NCI-H345 treated with DMSO at 0.1 percent for 48 hours (cell line): Measurements from ENCODE around the gene AUTS2.
"Not testable (repeated sequence)": the region's sequence is repeated elsewhere in the genome, so short reads cannot be mapped to it uniquely, and the experiment has no call there.

Experiments
- DNase-seq: peaks from one replicate; lab custom pipeline; 2025; ENCODE audit not compliant: unreplicated experiment; lab: John Stamatoyannopoulos, UW

The AUTS2 gene

DNA sequence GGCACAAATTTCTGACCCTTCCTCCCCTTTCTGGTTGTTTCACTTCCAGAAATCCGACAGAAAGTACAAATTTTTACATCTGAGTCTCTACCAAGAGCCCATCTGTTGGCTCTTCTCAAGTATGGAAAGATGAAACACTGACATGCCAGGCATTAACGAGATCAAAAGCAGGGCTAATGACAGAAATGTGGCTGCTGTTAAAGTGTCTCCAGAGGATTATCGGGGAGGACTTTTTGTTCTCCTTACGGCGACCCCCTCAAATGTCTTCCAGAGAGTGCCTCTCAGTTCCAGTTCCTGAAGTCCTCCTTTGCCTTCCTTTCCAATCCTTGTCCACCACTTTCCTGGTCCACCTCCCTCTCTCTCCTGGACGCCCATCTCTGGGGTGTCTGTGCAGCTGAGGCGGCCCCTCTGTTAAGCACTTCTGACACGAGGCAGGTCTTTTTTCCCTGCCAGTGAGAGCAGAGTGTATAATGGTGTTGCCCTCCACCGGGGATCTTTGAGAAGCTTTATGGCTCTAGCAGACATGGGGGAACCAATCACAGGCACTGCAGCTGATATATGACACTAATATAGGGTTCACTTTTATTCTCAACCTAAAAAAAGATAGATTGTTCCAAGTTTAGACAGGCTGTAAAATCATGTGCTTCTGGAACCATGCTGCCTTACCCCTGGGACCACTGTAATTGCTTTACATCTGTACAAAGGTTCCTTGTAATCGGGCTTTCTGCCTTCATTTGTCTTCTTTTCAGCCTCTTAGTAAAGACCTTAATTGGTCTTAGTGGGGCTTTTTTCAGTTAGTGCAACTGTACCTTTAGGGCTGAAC, 757.1 kb downstream of the AUTS2 start:
- DNase-seq, result no peak

DNA sequence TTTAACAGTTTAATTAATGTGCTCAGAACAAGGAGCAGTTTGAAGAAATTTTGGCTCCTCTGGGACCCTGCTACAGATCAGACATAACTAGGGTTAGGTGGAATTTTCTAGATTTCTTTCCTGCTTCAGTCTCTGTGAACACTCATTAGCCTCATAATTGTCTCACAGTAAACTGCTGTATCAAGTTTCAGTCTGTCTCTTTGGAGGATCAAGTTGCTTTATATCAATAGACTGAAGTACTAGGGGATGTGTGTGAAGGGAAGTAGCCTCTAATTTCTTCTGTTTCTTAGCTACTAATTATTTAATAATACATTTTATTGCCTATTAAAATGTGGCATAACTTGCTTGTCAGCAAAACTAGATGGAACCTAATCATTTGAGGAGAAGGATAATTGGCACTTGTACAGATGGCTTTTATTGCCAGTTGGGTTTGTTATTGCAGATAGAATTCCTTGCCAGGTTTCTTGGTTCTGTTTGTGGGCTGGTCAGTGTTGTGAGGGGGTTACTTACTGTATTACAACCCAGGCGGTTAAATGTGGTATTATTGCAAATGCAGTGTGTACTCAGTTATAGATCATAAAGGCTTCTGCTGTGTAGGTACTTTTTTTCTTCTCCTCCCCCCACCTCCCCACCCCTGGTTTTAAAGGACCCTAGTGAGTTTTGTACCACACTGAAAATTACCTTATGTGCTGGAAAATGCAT, 758.0 kb downstream of the AUTS2 start:
- DNase-seq, result peak; percentile 6

DNA sequence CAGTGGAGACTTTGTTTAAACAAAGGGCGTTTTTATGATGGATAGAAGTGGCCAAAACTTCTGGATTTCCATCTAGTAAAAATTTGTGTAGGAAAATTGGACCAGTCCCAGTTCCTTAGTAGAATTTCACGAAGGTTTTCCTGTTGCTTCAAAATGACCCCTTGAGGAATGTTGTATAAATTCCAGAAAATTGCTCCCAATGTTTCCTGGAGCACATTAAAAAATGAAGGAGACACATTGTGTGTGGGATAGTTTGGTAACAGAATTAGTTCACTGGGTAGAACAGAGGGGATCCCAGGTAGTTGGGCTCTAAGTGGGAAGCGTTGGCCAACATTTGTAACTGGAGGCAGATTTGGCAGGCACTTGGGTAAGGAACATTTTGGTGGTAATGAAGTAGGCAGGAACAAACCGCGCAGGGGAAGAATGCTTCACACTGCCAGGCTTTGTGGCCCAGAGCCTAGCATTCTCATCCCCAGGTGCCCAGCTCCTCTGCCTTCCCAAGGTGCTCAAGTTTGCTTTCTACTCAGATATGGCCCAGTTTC, 758.6 kb downstream of the AUTS2 start:
- DNase-seq, result no peak

DNA sequence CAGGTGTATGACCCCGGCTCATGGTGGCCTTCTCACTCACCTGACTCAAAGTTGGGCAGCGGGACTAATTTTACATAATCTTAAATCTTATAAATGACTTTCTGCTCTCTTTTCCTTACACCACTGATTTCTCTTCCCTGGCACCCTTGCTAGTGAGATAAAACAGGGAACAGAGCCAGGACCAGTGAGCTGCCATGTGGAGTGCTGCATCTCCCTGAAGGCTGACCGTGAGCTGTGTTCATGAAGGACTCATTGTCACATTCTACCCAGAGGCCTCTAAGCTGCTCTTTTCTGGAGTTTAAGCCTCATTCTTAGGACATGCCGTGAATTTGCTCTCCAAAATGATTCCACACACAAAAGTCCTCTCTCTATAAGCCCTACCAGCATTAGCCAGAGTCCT, 762.3 kb downstream of the AUTS2 start:
- no peak for DNase-seq

DNA sequence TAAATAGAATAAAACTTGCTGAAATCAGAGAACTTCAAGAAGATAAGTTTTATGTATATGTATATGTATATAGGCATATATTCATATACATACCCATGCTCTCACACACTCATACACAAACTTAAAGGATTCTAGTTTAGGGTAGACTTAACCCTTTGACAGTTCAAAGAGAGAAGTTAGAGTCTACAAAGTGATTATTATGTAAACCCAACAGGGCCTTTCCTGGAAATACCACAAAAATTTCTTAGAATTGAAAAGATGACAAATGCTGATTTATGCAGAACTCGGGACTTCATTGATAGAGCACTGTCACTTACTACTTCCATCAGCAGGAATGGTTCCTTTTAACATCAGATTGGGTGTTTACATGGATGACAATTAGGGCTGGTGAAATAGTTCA, 763.5 kb downstream of the AUTS2 start:
- no peak for DNase-seq

DNA sequence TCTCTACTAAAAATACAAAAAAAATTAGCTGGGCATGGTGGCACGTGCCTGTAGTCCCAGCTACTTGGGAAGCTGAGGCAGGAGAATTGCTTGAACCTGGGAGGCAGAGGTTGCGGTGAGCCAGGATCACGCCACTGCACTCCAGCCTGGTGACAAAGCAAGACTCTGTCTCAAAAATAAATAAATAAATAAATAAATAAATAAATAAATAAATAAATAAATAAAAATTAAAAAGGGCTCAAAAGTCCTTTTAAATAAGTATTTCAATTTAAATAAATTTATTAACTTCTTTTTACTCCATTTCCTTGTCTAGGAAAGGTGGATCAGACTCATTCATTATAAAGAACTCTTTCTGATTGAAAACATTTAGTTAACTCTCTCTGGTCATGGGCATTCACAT, 766.1 kb downstream of the AUTS2 start:
- DNase-seq, result not testable (repeated sequence)

DNA sequence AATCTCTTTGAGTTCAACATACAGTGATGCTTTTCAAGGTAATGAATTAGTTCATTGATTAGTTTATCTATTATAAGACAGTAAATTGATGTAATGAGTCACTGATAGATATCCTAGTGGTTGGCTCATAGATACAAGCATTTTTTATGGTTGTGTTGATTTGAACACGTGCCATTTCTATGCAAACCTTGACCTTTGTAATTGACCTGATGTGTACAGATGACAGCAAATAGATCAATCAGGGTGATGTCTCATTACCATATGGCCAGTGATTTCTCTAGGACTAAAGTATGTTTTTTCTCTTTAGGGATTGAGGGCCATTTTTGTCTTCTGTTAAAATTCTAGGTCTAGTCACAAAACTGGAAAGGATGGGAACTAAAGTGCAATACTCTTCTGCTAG, 773.4 kb downstream of the AUTS2 start:
- DNase-seq, result no peak

DNA sequence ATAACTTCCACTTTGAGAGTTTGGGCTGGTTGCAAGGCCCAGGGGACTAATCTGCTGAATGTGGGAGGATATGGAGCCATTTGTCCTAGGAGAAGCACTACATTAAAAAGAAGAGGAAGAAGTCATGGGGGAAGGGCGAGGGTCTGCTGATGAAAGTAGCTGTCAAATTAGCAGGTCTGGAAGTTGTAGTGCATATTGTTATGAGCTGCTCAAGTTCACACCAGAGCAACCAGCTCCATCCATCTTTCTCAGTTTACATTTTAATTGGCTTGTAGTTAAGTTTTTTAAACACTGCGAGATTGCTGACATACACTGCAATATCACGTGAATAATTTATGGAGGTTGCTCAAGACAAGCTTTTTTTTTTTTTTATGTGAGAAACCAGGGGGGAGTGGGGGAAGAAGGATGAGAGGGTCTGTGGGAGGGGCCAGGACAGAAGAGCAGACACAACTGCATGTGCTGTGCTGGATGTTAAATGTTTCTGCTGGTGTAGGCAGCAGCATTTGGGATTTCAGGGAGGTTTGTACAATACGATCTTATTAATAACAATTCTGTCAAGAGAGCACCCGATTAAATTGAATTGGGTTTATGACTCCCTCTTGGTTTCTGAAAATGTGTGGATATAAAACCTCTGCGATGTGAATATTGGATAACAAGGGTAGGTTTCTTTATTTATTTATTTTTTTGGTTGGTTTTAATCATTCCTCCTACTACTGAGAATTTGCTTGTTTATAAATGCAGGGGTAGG, 774.7 kb downstream of the AUTS2 start:
- no peak for DNase-seq

DNA sequence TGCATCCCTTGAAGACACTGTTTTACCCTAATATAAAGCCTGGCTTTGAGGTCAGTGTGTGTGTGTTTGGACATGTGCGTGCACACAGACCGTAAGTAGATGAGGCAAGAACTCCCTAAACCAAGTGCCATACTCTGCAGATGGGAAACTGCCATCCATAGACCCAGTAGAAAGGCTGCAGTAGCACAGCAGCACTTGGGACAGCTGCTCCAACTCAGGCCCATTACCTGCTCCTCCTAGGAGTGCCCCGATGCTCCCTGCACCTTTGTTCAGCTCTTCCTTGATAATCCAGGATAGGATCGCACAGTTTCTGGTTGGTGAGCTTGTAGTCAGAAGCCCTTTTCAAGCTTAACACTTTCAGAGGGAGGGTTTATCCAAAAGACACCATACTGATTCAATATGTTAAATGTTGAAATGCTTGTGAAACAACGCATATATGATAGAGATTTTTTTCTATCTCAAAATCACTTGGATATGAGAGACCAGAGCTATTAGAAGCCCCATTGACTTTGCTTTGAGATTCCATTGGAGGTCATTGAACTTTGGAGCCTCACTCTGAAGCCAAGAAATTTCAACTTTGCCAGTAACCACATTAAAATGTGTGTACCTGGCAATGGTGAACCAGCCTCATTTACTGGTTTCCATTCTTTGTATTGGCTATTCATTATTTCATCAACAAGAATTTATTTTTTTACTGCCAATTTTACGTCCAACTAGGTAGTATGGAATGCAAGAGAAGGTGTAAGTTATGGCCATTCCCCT, 776.7 kb downstream of the AUTS2 start:
- no peak for DNase-seq

DNA sequence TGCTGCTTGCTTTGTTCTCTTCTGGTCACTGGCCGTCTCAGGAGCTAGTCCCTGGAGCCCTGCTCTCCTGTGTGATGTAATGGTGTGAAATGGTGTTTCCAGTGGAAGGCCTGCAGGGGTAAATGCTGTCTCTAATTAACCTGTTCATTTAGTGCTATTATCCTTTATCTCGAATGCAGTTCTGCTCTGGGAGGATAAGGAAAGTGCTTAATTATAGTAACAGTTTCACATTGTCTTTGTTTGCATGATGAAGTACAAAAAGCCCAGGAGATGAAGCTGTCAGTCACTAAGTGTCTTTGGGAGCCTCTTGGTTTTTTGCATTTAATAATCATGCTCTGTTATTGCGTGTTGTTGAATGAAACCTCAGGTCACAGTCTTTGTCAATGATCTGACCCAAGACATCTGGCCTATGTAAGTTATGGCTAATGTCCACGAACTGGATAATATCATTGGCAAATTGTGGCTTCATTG, 778.3 kb downstream of the AUTS2 start:
- no peak for DNase-seq

DNA sequence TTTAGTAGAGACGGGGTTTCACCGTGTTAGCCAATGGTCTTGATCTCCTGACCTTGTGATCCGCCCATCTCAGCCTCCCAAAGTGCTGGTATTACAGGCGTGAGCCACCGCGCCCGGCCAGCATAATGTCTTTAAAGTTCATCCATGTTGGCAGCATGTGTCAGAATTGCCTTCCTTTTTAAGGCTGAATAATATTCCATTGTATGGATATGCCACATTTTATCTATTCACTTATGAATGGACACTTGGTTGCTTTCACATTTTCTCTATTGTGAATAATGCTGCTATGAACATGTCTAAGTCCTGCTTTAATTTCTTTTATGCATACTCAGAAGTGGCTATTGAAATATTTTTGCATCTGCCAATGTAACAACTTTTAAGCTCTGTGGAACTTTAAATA, 779.7 kb downstream of the AUTS2 start:
- no peak for DNase-seq

DNA sequence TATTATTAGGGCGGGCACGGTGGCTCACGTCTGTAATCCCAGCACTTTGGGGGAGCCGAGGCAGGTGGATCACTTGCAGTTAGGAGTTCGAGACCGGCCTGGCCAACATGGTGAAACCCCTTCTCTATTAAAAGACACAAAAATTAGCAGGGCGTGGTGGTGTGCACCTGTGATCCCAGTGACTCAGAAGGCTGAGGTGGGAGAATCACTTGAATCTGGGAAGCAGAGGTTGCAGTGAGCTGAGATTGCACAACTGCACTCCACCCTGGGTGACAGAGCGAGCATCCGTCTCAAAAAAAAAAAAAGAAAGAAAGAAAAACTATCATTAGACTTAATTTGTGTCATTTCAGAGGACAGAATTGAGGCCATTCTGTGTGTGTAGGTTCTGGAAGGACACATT, 780.9 kb downstream of the AUTS2 start:
- DNase-seq, result no peak

DNA sequence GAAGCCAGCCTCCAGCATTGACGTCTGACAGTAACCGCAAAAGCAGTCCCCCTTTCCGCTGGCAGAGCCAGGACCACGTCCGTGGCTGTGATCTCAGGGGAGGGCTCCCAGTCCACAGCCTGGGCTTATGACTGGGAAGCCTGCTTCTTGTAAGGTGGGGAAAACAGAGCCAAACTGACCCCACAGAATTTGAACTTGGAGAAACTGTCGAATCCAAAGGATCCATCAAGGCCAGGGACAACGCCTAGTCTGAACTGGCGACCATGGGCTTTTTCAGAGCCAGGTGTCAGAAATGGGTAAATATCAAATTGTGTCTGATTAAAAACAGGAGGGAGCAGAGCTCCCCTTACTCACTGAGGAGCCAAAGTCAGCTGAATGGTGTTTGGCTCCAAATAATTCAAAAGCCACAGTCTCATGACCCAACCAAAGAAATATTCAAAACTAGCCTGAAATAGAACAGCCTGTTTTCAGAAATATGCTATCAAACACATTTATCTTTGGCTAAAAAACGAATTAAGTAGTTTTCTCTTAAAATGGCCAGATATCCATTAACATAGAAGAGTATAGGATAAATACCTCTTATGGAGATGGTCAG, 782.2 kb downstream of the AUTS2 start:
- DNase-seq, result no peak

DNA sequence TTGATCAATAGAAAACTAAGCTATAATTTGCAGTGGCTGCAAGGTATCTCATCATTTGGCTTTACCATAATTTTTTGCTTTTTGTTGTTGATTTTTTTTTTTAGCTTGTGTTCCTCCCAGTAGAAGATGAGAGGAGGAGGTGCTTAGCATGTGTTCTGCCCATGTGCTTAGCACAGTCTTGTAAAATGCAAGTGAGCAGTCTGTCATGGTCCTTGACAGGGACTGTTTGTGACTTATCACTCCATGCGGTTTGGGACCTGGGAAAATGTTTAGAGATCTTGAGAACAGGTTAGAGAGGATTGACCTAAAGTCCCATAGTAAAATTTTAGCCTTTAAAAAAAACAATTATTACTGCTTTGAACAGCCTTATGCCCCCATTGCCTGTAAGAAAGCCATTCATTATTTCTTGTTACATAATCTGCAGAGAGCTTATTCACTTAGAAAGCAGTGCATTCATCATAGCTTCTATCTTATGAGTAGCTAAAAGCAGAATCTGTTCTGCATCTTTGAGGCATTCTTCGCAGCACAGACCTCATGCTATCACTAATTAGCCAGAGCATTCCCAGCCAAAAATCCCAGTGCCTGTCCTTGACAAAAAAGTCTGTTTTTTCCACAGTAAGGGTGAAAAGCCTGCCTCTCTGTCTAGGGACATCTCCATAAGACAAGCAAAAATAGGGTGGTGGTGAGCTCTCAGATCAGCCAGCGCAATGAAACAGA, 784.9 kb downstream of the AUTS2 start:
- no peak for DNase-seq

DNA sequence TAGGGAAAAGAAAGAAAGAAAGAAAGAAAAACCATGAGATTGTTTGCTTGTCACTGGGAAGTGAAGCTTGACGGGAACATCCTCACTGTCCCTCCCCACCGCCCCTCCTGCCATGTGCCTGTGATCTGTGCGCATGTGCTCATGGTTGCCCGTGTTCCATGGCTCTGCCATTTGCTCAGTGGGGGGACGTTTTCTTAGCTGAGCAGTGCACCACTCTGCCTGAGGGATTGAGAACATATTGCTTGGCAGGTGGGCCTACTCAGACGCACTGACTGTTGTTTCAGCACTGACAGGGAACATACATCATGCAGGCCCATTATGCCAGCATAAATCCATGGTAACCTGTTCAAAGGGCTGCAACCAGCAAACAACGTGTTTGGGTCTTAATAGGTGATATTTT, 785.7 kb downstream of the AUTS2 start:
- DNase-seq, result no peak

DNA sequence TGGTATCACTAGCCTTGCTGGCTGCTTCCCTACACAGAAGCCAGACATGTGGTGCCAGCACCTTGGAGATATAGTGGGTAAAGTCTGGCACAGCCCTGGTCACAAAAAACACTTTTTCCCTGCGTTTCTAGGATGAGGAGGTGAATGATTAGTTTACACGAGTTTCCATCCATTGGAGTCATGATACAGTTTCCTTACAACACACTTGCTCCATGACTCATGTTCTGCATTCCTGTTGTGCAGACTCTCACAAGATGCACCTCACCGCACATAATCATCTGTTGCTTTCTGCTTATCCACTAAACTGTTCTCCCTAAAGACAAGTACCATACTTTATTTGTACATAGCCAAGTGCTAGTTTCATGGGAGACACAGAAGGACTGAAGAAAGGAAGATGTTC, 786.6 kb downstream of the AUTS2 start:
- DNase-seq, result no peak

DNA sequence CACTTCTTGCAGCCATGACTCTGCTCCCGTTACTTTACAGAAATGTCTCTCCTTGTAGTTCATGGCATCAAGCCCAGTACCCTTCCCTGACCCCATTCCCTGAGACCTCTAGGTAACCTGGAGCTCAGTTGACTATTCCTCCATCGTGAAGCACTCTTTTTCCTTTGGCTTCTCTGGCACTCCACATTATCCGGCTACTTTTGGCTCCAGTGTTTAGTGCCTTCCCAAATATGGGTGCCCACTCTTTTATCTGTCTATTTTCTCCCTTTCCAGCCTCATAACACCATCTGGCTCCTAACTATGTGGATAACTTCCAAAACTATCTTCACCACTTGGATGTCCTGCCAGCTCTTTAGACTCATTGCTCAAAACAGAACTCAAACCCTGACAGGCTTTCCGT, 788.9 kb downstream of the AUTS2 start:
- no peak for DNase-seq

DNA sequence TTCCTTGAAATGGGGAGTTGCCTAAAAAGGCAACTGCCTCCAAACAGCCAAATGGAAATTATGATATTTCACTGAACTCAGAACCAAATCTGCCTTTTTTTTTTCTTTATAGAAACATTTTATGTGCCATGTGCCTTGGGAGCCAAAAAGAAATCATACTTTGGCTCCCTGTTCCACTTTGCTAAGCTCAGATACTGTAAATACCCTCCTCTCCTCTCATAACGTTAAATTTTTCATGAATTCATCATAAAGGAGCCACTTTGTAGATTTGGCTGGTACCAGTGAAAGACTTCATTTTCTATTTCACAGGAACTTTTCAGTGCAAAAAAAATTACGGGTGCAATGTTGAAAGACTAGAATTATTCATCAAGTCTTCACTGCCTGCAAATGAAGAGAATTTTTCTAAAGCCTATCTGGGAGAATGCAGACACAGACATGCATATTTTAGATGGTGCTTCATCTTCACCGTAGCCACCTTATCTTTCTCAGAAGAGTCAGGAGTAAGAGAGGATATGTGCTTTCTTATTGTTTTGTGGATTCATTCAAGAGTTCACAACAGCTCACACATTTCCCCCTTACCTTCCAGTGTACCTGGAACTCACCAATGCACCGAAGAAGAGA, 791.4 kb downstream of the AUTS2 start:
- DNase-seq, result no peak

DNA sequence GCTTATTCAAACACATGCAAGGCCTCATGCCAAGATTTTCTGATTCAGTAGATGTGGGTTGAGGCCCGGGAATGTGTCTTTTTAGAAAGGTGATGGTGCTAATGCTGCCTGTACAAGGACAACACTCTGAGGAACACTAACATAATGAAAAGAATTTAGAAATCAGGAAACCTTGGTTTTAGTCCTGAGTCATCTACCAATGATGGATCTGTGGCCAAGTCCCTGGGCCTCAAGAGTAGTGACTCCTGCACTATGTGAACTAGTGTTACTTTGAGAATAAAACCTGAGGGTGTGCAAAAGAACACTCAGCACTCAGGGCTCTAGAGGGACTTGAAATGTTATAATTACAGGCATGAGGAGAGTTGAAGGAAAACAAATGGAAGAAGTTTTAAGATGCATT, 792.0 kb downstream of the AUTS2 start:
- DNase-seq, result no peak
